Activated CD8-positive, alpha-beta T cell treated with anti-CD3 and anti-CD28 coated beads, Interleukin-2, amount 10 ng/mL, durations not matched to agents 7 days and 5 days (primary cell): ENCODE data around the gene SEBOX. TPM values are rescaled to one million over a fixed set of nuclear protein-coding genes. Genes with fewer than 3 reads are reported as not detected.

Experiments used
- ATAC-seq: fragments of 150-1000 bp; cut with Tn5 transposase; one replicate; pipeline ENCODE4 v1.10.0; 2021; ENCODE audit warnings: moderate library complexity
- CTCF ChIA-PET: fragments of 350-600 bp; sonication (Branson Sonifier 250); formaldehyde crosslinking; loops from one replicate; lab custom pipeline; 2021; ENCODE audit warnings: antibody characterized with exemption; lab: Charles Lee
- POLR2A ChIA-PET: fragments of 350-600 bp; sonication (Branson Sonifier 250); formaldehyde crosslinking; loops from one replicate; lab custom pipeline; 2021; ENCODE audit warnings: antibody characterized with exemption; lab: Charles Lee
- DNase-seq: peaks from one replicate; pipeline ENCODE4 v3.0.0-alpha.2; 2020
- H3K27ac Mint-ChIP-seq: one replicate; pipeline ENCODE4 v1.8.0; 2021; ENCODE audit warnings: mild to moderate bottlenecking, mixed read lengths
- H3K27me3 Mint-ChIP-seq: one replicate; pipeline ENCODE4 v1.8.0; 2021; ENCODE audit warnings: low read depth, mixed read lengths
- H3K36me3 Mint-ChIP-seq: one replicate; pipeline ENCODE4 v1.8.0; 2021; ENCODE audit warnings: low read depth, mixed read lengths
- H3K4me1 Mint-ChIP-seq: one replicate; pipeline ENCODE4 v1.8.0; 2021; ENCODE audit warnings: low read depth, mixed read lengths
- H3K4me3 Mint-ChIP-seq: one replicate; pipeline ENCODE4 v1.8.0; 2021; ENCODE audit warnings: mild to moderate bottlenecking, mixed read lengths
- H3K9me3 Mint-ChIP-seq: one replicate; pipeline ENCODE4 v1.8.0; 2022; ENCODE audit warnings: mixed read lengths; ENCODE audit not compliant: insufficient read depth
- total RNA-seq, 2 experiments: library from RNA; stranded (reverse); gene quantifications; one replicate each; pipeline ENCODE4 v1.2.3, GENCODE V29; 2021

Gene SEBOX
- total RNA-seq, 2 experiments from 2014 or later: not detected

- Mint-ChIP-seq H3K9me3 (no peaks in the 10 kb centered on the region), H3K27ac (no peak overlapping the region), H3K27me3 (no peaks in the 10 kb centered on the region), H3K36me3 (peaks cover 33% of the 10 kb centered on the region), H3K4me3 (no peak overlapping the region), H3K4me1 (peaks cover under 1% of the 10 kb centered on the region)
- DNase-seq (no peak), ATAC-seq (no peak)
- ChIA-PET CTCF (interaction anchor here (1.1 kb wide), 2 partner anchors 8 to 25 kb away, joined by 3 to 4 read pairs; no protein-coding TSS in a partner anchor), POLR2A (no interaction called here)
Measured at GRCh38 chr17:28391401-28391800, 26.4 kb upstream of the SEBOX start.

GRCh38 chr17:28390984-28391383, 26.0 kb upstream of the SEBOX start:
- Mint-ChIP-seq H3K9me3 (no peaks in the 10 kb centered on the region), H3K36me3 (peaks cover 33% of the 10 kb centered on the region), H3K4me1 (no peaks in the 10 kb centered on the region), H3K27me3 (no peaks in the 10 kb centered on the region), H3K27ac (no peak overlapping the region), H3K4me3 (no peak overlapping the region)
- ChIA-PET POLR2A (no interaction called here), CTCF (interaction anchor here (1.1 kb wide), 2 partner anchors 8 to 25 kb away, joined by 3 to 4 read pairs; no protein-coding TSS in a partner anchor)
- ATAC-seq: no peak
- no peak for DNase-seq

GRCh38 chr17:28390563-28390962, 25.6 kb upstream of the SEBOX start:
- no peak for ATAC-seq
- Mint-ChIP-seq H3K27me3 (no peaks in the 10 kb centered on the region), H3K4me1 (peaks cover under 1% of the 10 kb centered on the region), H3K27ac (no peak overlapping the region), H3K4me3 (no peak overlapping the region), H3K36me3 (peaks cover 33% of the 10 kb centered on the region), H3K9me3 (no peaks in the 10 kb centered on the region)
- DNase-seq: no peak
- POLR2A ChIA-PET: no interaction called here
- CTCF ChIA-PET: interaction anchor here (1.1 kb wide), 2 partner anchors 8 to 26 kb away, joined by 3 to 4 read pairs; no protein-coding TSS in a partner anchor

DNA sequence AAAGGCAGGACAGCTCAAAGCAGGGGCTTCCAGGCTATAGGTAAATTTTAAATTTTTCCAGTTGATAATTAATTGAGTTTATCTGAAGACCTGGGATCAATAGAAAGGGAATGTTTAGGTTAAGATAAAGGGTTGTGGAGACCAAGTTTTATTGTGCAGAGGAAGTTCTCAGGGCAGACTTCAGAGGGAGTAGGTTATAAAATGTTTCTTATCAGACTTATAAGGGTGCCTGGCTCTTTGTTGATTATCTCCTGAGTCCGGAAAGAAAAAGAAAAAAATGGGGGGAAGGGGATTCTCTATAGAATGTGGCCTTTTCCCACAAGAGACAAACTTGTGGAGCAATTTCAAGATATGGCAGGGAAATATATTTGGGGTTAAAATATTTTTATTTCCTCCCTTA, 25.1 kb upstream of the SEBOX start:
- peaks cover 33% of the 10 kb centered on the region for H3K36me3 Mint-ChIP-seq
- ChIA-PET POLR2A (no interaction called here), CTCF (no interaction called here)
- DNase-seq (no peak), ATAC-seq (no peak)
- no peak overlapping the region for H3K27ac Mint-ChIP-seq
- H3K9me3 Mint-ChIP-seq: no peaks in the 10 kb centered on the region
- H3K4me1 Mint-ChIP-seq: peaks cover 5% of the 10 kb centered on the region
- no peak overlapping the region for H3K4me3 Mint-ChIP-seq
- H3K27me3 Mint-ChIP-seq: no peaks in the 10 kb centered on the region

- CTCF ChIA-PET: interaction anchor here (1.4 kb wide), 1 partner anchor 30 kb away, joined by 3 read pairs; no protein-coding TSS in a partner anchor
Measured at GRCh38 chr17:28388106-28388505, 23.1 kb upstream of the SEBOX start.

GRCh38 chr17:28386391-28386790, 21.4 kb upstream of the SEBOX start:
- no peak overlapping the region for H3K27ac Mint-ChIP-seq
- peaks cover 20% of the 10 kb centered on the region for H3K4me1 Mint-ChIP-seq
- no peaks in the 10 kb centered on the region for H3K9me3 Mint-ChIP-seq
- ATAC-seq (no peak), DNase-seq (no peak)
- H3K4me3 Mint-ChIP-seq: no peak overlapping the region
- peaks cover 4% of the 10 kb centered on the region for H3K27me3 Mint-ChIP-seq
- CTCF ChIA-PET: interaction anchor here (5.0 kb wide), 1 partner anchor 30 kb away, joined by 23 read pairs; no protein-coding TSS in a partner anchor
- peaks cover 30% of the 10 kb centered on the region for H3K36me3 Mint-ChIP-seq
- POLR2A ChIA-PET: interaction anchor here (1.4 kb wide), 1 partner anchor 29 kb away, joined by 4 read pairs; the partner anchor contains the start of gene POLDIP2

More at GRCh38 chr17:28388106-28388505, 23.1 kb upstream of the SEBOX start:
- Mint-ChIP-seq H3K4me3 (no peak overlapping the region), H3K27me3 (no peaks in the 10 kb centered on the region), H3K27ac (no peak overlapping the region), H3K4me1 (peaks cover 16% of the 10 kb centered on the region), H3K36me3 (peaks cover 28% of the 10 kb centered on the region), H3K9me3 (no peaks in the 10 kb centered on the region)
- POLR2A ChIA-PET: no interaction called here
- ATAC-seq (no peak), DNase-seq (no peak)

GRCh38 chr17:28385406-28385805, 20.4 kb upstream of the SEBOX start:
- Mint-ChIP-seq H3K27ac (peak overlapping the region; percentile 66), H3K4me1 (peaks cover 23% of the 10 kb centered on the region), H3K4me3 (peak overlapping the region; percentile 83), H3K27me3 (peaks cover 4% of the 10 kb centered on the region), H3K36me3 (peaks cover 21% of the 10 kb centered on the region), H3K9me3 (no peaks in the 10 kb centered on the region)
- POLR2A ChIA-PET: interaction anchor here (1.1 to 2.1 kb wide), 4 partner anchors 13 to 50 kb away, joined by 4 to 20 read pairs (median 4); partner anchors contain the start of genes IFT20, POLDIP2, SARM1 and TNFAIP1
- no peak for ATAC-seq
- no peak for DNase-seq
- CTCF ChIA-PET: interaction anchor here (1.6 to 5.0 kb wide), 2 partner anchors 31 to 133 kb away, joined by 3 to 23 read pairs; no protein-coding TSS in a partner anchor

- DNase-seq: no peak
- CTCF ChIA-PET: interaction anchor here (1.1 to 5.0 kb wide), 4 partner anchors 15 to 133 kb away, joined by 3 to 23 read pairs (median 4); partner anchors contain the start of genes POLDIP2 and VTN
- Mint-ChIP-seq H3K4me3 (peak overlapping the region; percentile 83), H3K27ac (peak overlapping the region; percentile 82), H3K9me3 (no peaks in the 10 kb centered on the region), H3K36me3 (peaks cover 17% of the 10 kb centered on the region), H3K4me1 (peaks cover 23% of the 10 kb centered on the region), H3K27me3 (peaks cover 6% of the 10 kb centered on the region)
- peak; percentile 24 for ATAC-seq
- POLR2A ChIA-PET: interaction anchor here (0.6 to 2.1 kb wide), 10 partner anchors 9 to 1071 kb away, joined by 3 to 20 read pairs (median 4); partner anchors contain the start of genes IFT20, POLDIP2, SARM1 and TNFAIP1
Measured at GRCh38 chr17:28385037-28385400, 20.0 kb upstream of the SEBOX start.

GRCh38 chr17:28384281-28385036, 19.5 kb upstream of the SEBOX start:
- H3K4me3 Mint-ChIP-seq: peak overlapping the region; percentile 83
- CTCF ChIA-PET: interaction anchor here (0.8 to 5.0 kb wide), 6 partner anchors 14 to 165 kb away, joined by 3 to 23 read pairs (median 4); partner anchors contain the start of genes IFT20, POLDIP2, TNFAIP1 and VTN
- H3K9me3 Mint-ChIP-seq: no peaks in the 10 kb centered on the region
- peaks cover 6% of the 10 kb centered on the region for H3K27me3 Mint-ChIP-seq
- peaks cover 23% of the 10 kb centered on the region for H3K4me1 Mint-ChIP-seq
- POLR2A ChIA-PET: interaction anchor here (0.6 to 2.1 kb wide), 11 partner anchors 9 to 1070 kb away, joined by 3 to 20 read pairs (median 4); partner anchors contain the start of genes IFT20, SARM1 and TNFAIP1
- H3K36me3 Mint-ChIP-seq: peaks cover 12% of the 10 kb centered on the region
- DNase-seq (peak; percentile 84), ATAC-seq (peak; percentile 94)
- H3K27ac Mint-ChIP-seq: peak overlapping the region; percentile 82

- DNase-seq (peak; percentile 49), ATAC-seq (no peak)
- Mint-ChIP-seq H3K36me3 (peaks cover 7% of the 10 kb centered on the region), H3K4me1 (peaks cover 28% of the 10 kb centered on the region), H3K4me3 (no peak overlapping the region), H3K9me3 (no peaks in the 10 kb centered on the region), H3K27ac (no peak overlapping the region), H3K27me3 (peaks cover 6% of the 10 kb centered on the region)
- ChIA-PET POLR2A (interaction anchor here (2.2 kb wide), 1 partner anchor 46 kb away, joined by 6 read pairs; the partner anchor contains the start of genes IFT20 and TNFAIP1), CTCF (interaction anchor here (2.5 kb wide), 1 partner anchor 36 kb away, joined by 7 read pairs; no protein-coding TSS in a partner anchor)
Measured at GRCh38 chr17:28381141-28381825, 16.3 kb upstream of the SEBOX start.
